Breast epithelium (tissue), 4 donors: Measurements from ENCODE around the gene STARD7. TPM values are rescaled to one million over a fixed set of nuclear protein-coding genes. Genes with fewer than 3 reads are reported as not detected.

ENCODE experiments used
- DNase-seq, 2 donors: peaks; one replicate each; pipeline ENCODE4 v3.0.0-alpha.2; 2019; ENCODE audit warnings: low spot score in 2 of 2
- H3K27ac ChIP-seq, 2 donors: fragments of 200-600 bp; sonication (generic) in 1 of 2; one replicate each; pipeline ENCODE4 v1.5.1; 2016 to 2019; ENCODE audit warnings: mild to moderate bottlenecking in 1 of 2
- H3K27me3 ChIP-seq, 2 donors: fragments of 200-600 bp; sonication (generic) in 1 of 2; one replicate each; pipeline versions ENCODE4 v1.5.1 to v1.6.0; 2017 to 2019; ENCODE audit warnings: control low read depth in 1 of 2, mild to moderate bottlenecking in 1 of 2
- H3K36me3 ChIP-seq: fragments of 200-600 bp; one replicate; pipeline ENCODE4 v1.5.1; 2019
- H3K4me1 ChIP-seq, 2 donors: fragments of 200-600 bp; sonication (generic); one replicate each; pipeline ENCODE4 v1.5.1; 2016 to 2019; ENCODE audit warnings: control low read depth in 1 of 2
- H3K4me3 ChIP-seq, 3 donors: fragments of 200-600 bp; sonication (generic); 1 replicate in 2 of 3; 2 replicates in 1 of 3; pipeline ENCODE4 v1.5.1; 2016 to 2019; ENCODE audit warnings: mild to moderate bottlenecking in 3 of 3, moderate library complexity in 2 of 3
- H3K9me3 ChIP-seq, 2 donors: fragments of 200-600 bp; sonication (generic) in 1 of 2; one replicate each; pipeline ENCODE4 v1.5.1; 2016 to 2019; ENCODE audit warnings: control low read depth in 1 of 2
- CTCF ChIP-seq, 3 donors: fragments of 450-650 bp; IDR thresholded peaks; one replicate each; pipeline ENCODE4 v1.5.1; 2016 to 2017; ENCODE audit warnings: antibody characterized with exemption in 3 of 3, mild to moderate bottlenecking in 3 of 3, moderate library complexity in 3 of 3
- POLR2A ChIP-seq: fragments of 450-650 bp; IDR thresholded peaks from one replicate; pipeline ENCODE4 v1.6.1; 2016; ENCODE audit warnings: antibody characterized with exemption, mild to moderate bottlenecking, moderate library complexity
- POLR2AphosphoS5 ChIP-seq, 3 donors: sonication (generic); formaldehyde crosslinking; IDR thresholded peaks; one replicate each; pipeline ENCODE4 v1.6.1; 2017; ENCODE audit warnings: antibody characterized with exemption in 3 of 3
- intact Hi-C: fragments of 100-400 bp; cut with DNase I; formaldehyde crosslinking; loops from one replicate; pipeline ENCODE4 v1.15.1; 2023; ENCODE audit warnings: low total_unique reads
- total RNA-seq, 3 donors: library from RNA; depleted of rRNA; stranded (reverse); fragments of >200 nt; gene quantifications; one replicate each; pipeline ENCODE4 v1.1.0, GENCODE V29; 2016

Gene STARD7
- total RNA-seq, 3 donors from 2014 or later = 84.9 to 133 (median 96.3) TPM

- Histone ChIP-seq H3K36me3 (peaks cover 8% of the 10 kb centered on the region), H3K4me1 (no peaks in the 10 kb centered on the region), H3K27me3 (no peaks in the 10 kb centered on the region), H3K27ac (no peak overlapping the region), H3K9me3 (no peaks in the 10 kb centered on the region), H3K4me3 (no peak overlapping the region)
- intact Hi-C loops = no loop called here
- TF ChIP-seq POLR2A = no peak
- TF ChIP-seq POLR2AphosphoS5 (IDR thresholded peaks at IDR 0.05) = no peak
- TF ChIP-seq CTCF (IDR thresholded peaks at IDR 0.05) = no peak
- no peak for DNase-seq
These were observed 10.9 kb downstream of the STARD7 start for GRCh38 chr2:96197546-96198255.

- Histone ChIP-seq H3K4me3 (no peak overlapping the region), H3K36me3 (peaks cover 19% of the 10 kb centered on the region), H3K9me3 (no peaks in the 10 kb centered on the region), H3K4me1 (no peaks in the 10 kb centered on the region), H3K27ac (no peak overlapping the region), H3K27me3 (no peaks in the 10 kb centered on the region)
- no peak for DNase-seq
- intact Hi-C loops = no loop called here
- no peak for TF ChIP-seq CTCF (IDR thresholded peaks at IDR 0.05)
- no peak for TF ChIP-seq POLR2A
- TF ChIP-seq POLR2AphosphoS5 (IDR thresholded peaks at IDR 0.05) = no peak
These were observed 13.1 kb downstream of the STARD7 start for GRCh38 chr2:96195410-96196066.

GRCh38 chr2:96191937-96192670, 16.5 kb downstream of the STARD7 start:
- Histone ChIP-seq H3K27ac (no peak overlapping the region), H3K4me1 (no peaks in the 10 kb centered on the region), H3K36me3 (peaks cover 19% of the 10 kb centered on the region), H3K4me3 (no peak overlapping the region), H3K9me3 (no peaks in the 10 kb centered on the region), H3K27me3 (no peaks in the 10 kb centered on the region)
- no peak for TF ChIP-seq POLR2AphosphoS5 (IDR thresholded peaks at IDR 0.05)
- no peak for TF ChIP-seq POLR2A
- no peak for DNase-seq
- intact Hi-C loops = no loop called here

GRCh38 chr2:96188821-96189526, 19.7 kb downstream of the STARD7 start:
- Histone ChIP-seq H3K4me3 (no peak overlapping the region), H3K27me3 (no peaks in the 10 kb centered on the region), H3K36me3 (peaks cover 15% of the 10 kb centered on the region), H3K4me1 (no peaks in the 10 kb centered on the region), H3K9me3 (no peaks in the 10 kb centered on the region), H3K27ac (no peak overlapping the region)
- TF ChIP-seq CTCF (IDR thresholded peaks at IDR 0.05) (no peak), POLR2A (no peak), POLR2AphosphoS5 (IDR thresholded peaks at IDR 0.05) (no peak)
- intact Hi-C loops = no loop called here
- DNase-seq = no peak

- no peak for TF ChIP-seq POLR2A
- no peak for TF ChIP-seq CTCF (IDR thresholded peaks at IDR 0.05)
- TF ChIP-seq POLR2AphosphoS5 (IDR thresholded peaks at IDR 0.05) = no peak
- Histone ChIP-seq H3K36me3 (no peaks in the 10 kb centered on the region), H3K27me3 (no peaks in the 10 kb centered on the region), H3K9me3 (no peaks in the 10 kb centered on the region), H3K27ac (no peak overlapping the region), H3K4me3 (no peak overlapping the region), H3K4me1 (no peaks in the 10 kb centered on the region)
- DNase-seq = no peak
- intact Hi-C loops = no loop called here
These were observed 22.1 kb downstream of the STARD7 start for GRCh38 chr2:96186562-96186961.
